OCI-LY1 (cell line): ENCODE measurements around the gene VENTX.

ENCODE experiments used
- EZH2 ChIP-seq: fragments of 200-600 bp; sonication (generic), shearing (Covaris generic); IDR thresholded peaks from 2 replicates; pipeline ENCODE4 v1.8.0; 2017; ENCODE audit warnings: borderline replicate concordance, mixed run types, mild to moderate bottlenecking, antibody characterized with exemption, low read length, moderate library complexity, mixed read lengths
- TF ChIP-seq, protein P1 (sequence below): fragments of 200-600 bp; sonication (generic), shearing (Covaris generic); IDR thresholded peaks from 2 replicates; pipeline ENCODE4 v1.5.1; 2017; ENCODE audit warnings: mild to moderate bottlenecking, antibody characterized with exemption, low read length, moderate library complexity, mixed read lengths

DNA sequence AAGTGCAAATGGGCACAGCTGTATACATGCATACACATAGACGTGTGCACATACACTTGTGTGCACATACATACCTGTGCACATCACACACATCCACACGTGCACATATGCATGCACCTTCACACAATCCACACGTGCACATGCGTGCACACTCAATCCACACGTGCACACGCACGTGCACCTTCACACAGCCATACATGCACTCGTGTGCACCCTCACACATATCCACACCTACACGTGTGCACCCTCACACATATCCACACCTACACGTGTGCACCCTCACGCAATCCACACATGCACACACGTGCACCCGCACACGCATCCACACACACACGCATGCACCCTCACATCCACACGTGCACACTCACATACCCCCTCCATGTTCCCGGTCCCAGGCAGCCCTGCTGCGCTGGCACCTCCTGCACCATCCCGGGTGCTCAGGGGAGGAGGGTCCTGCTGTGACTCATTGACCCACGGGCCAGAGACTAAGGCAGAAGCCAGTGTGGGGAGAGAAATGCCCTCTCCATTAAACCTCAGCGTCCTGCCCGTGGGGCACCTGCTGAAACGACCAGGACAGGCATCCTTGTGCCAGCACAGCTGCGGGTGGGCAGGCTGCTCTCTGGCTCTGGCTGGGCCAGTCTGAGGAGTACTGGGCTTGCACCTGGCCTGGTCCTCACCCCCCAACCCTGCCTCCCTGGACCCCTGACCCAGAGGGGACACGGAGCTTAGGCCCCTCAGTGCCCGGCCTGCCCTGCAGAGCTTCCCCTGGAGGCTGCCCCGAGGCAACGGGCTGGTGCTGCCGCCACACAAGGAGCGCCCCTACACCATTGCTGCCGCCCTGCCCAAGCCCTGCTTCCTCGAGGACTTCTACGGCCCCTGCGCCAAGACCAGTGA lies 25.4 kb upstream of the VENTX start:
- TF ChIP-seq, protein P1, sequence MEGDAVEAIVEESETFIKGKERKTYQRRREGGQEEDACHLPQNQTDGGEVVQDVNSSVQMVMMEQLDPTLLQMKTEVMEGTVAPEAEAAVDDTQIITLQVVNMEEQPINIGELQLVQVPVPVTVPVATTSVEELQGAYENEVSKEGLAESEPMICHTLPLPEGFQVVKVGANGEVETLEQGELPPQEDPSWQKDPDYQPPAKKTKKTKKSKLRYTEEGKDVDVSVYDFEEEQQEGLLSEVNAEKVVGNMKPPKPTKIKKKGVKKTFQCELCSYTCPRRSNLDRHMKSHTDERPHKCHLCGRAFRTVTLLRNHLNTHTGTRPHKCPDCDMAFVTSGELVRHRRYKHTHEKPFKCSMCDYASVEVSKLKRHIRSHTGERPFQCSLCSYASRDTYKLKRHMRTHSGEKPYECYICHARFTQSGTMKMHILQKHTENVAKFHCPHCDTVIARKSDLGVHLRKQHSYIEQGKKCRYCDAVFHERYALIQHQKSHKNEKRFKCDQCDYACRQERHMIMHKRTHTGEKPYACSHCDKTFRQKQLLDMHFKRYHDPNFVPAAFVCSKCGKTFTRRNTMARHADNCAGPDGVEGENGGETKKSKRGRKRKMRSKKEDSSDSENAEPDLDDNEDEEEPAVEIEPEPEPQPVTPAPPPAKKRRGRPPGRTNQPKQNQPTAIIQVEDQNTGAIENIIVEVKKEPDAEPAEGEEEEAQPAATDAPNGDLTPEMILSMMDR = no peak
- no peak for TF ChIP-seq EZH2
